ENCODE data around the gene EVC2.

The EVC2 gene

DNA sequence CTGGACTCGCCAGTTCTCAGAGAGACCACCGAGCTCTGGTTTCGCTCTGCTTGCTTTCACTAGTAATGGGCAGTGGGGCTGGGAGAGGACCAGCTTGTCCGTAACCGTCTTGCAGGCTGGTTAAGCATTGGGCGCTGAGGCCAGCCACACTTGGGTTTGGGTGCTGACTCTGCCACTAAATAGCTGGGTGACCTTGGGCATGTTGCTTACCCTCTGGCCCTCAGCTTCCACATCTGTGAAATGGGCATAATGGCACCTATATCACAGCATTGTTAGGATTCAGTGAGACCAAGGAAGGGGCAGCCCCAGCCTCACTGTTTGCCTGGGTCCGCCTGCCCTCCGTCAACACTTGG lies 46.1 kb upstream of the EVC2 start:
- no peak for TF ChIP-seq Cebpa-rat (IDR thresholded peaks at IDR 0.05)
- H3K27me3 ChIP-seq = no peaks in the 10 kb centered on the region
- no peaks in the 10 kb centered on the region for H3K9me3 ChIP-seq (replicated peaks in 1 of 11)
- H3K9ac ChIP-seq = no peak overlapping the region
- H3K4me1 ChIP-seq = peaks cover 0 to 29% (median 8%) of the 10 kb centered on the region in 10 experiments; a peak in 10 of 20 replicates
- no peak overlapping the region for H3K4me2 ChIP-seq
- H3K36me3 ChIP-seq = peaks cover 0 to 21% (median 4%) of the 10 kb centered on the region in 11 experiments; a peak in 7 of 22 replicates
- peaks cover 0 to 16% (median 0%) of the 10 kb centered on the region in 11 experiments; a peak in 1 of 22 replicates for H4K20me1 ChIP-seq
- no peak overlapping the region for H3K4me3 ChIP-seq
- 0 out of 22 replicates have a peak overlapping the region, but pooled peaks of 1 of the 11 experiments have one; percentile 1 for H3K27ac ChIP-seq

DNA sequence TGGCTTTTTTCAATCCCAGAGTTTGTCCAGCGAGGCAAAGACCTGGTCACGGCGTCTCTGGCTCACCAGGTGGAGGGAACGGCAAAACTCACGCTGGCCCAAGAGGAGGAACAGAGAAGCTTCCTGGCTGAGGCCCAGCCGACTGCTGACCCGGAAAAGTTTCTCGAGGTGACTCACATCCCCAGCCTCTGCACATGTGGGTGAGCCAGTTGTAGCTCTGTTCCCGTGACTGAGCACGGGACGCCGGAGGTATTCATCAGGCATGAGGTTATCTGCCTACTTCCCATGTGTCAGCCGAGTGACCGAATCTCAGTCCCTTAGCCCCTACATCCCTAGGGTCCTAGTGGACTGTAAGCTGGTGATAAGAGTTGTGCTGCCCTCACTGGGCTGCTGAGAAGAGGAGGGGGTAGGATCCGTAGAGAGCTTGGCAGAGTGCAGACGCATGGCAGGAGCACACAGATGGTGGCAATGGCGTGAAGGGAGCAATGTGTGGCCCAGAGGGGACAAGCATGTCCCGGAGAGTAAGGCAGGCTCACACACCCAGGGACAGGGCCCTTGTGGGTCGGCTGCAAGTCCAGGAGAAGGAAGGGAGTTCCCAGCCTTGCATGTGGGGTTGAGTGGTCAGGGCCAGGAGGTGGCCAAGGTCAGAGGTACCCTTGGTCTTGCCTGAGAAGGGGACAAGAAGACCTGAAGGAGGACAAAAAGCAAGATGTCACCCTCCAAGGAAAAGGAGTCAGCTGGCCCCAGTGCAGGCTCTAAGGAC lies 45.6 kb upstream of the EVC2 start:
- H3K27me3 ChIP-seq = no peaks in the 10 kb centered on the region
- H3K9me3 ChIP-seq (replicated peaks in 1 of 11) = no peaks in the 10 kb centered on the region
- H3K9ac ChIP-seq = no peak overlapping the region
- H3K4me1 ChIP-seq = peaks cover 0 to 24% (median 8%) of the 10 kb centered on the region in 10 experiments; a peak in 10 of 20 replicates
- peak overlapping the region in 3 of 11 experiments; percentile 1 to 10 (median 4); a peak in 1 of 22 replicates for H3K27ac ChIP-seq
- peak overlapping the region in 4 of 11 experiments; percentile 1 to 49 (median 32); a peak in 4 of 22 replicates for H3K4me2 ChIP-seq
- peaks cover 0 to 27% (median 4%) of the 10 kb centered on the region in 11 experiments; a peak in 7 of 22 replicates for H3K36me3 ChIP-seq
- peaks cover 0 to 16% (median 0%) of the 10 kb centered on the region in 11 experiments; a peak in 1 of 22 replicates for H4K20me1 ChIP-seq
- no peak overlapping the region for H3K4me3 ChIP-seq
- TF ChIP-seq Cebpa-rat (IDR thresholded peaks at IDR 0.05) = no peak

DNA sequence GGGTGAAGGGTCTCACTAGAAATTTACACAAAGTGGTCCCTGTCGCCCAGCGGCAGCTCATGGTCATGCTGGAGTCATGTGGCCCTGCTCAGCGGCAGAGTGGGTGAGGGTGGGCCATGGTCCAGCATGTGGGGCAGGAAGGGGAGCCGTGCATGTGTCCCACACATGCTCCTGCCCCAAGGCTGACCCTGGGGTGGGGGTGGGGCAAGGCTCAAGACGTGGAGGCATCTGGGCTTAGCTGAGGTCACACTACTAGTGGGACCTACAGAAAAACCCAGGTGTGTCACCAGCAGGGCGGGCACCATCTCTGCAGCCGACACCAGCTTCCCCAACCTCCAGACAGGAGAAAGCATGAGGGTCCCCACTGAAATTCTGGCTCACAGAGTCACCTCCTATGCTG lies 45.0 kb upstream of the EVC2 start:
- Histone ChIP-seq H3K27me3 (no peaks in the 10 kb centered on the region), H3K9ac (no peak overlapping the region), H3K27ac (no peak overlapping the region), H3K4me1 (peaks cover 0 to 18% (median 8%) of the 10 kb centered on the region in 10 experiments; a peak in 10 of 20 replicates), H3K9me3 (replicated peaks in 1 of 11) (no peaks in the 10 kb centered on the region), H3K4me2 (peak overlapping the region in 4 of 11 experiments; percentile 1 to 49 (median 32); a peak in 4 of 22 replicates), H3K4me3 (no peak overlapping the region), H4K20me1 (peaks cover 0 to 16% (median 0%) of the 10 kb centered on the region in 11 experiments; a peak in 1 of 22 replicates), H3K36me3 (peaks cover 0 to 30% (median 4%) of the 10 kb centered on the region in 11 experiments; a peak in 7 of 22 replicates)
- no peak for TF ChIP-seq Cebpa-rat (IDR thresholded peaks at IDR 0.05)

DNA sequence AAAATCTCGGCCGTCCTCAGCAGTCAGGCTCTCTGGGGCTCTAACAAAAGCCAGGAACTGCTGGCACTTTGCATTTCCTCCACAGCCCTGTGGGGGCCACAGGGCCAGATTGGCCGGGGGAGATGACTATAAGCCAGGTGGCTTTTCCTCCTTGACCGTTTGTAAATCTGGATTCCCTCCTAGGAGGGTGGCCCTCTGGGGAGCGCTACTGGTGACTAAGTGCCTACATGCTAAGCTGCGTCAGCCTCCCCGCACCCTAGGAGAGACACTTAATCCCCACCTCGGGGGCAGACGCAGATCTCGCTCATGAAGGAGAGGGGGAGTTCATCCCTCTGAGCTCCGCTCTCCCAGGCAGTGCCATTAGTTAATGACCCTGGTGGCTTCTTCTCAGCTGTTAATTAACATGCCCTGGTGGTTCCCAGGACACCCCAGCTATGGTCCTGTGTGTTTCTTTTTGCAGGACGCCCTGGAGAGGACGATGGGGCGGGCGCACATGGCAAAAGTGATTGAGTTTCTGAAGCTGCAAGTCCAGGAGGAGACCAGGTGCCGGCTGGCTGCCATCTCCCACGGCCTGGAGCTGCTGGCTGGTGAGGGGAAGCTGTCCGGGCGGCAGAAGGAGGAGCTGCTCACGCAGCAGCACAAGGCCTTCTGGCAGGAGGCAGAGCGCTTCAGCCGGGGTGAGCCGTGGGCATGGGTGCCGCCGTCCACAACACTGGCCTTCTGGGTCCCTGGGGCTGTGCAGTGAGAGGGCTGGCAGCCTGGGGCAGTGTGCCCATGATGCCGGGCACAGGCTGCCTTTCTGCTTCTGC lies 44.2 kb upstream of the EVC2 start:
- Histone ChIP-seq H3K36me3 (peaks cover 0 to 30% (median 4%) of the 10 kb centered on the region in 11 experiments; a peak in 9 of 22 replicates), H3K27me3 (no peaks in the 10 kb centered on the region), H4K20me1 (peaks cover 0 to 16% (median 0%) of the 10 kb centered on the region in 11 experiments; a peak in 1 of 22 replicates), H3K4me1 (peaks cover 0 to 13% (median 8%) of the 10 kb centered on the region in 10 experiments; a peak in 10 of 20 replicates), H3K9ac (no peak overlapping the region), H3K4me2 (no peak overlapping the region; a peak in 1 of 22 replicates), H3K9me3 (replicated peaks in 1 of 11) (no peaks in the 10 kb centered on the region), H3K4me3 (no peak overlapping the region), H3K27ac (no peak overlapping the region)
- no peak for TF ChIP-seq Cebpa-rat (IDR thresholded peaks at IDR 0.05)

DNA sequence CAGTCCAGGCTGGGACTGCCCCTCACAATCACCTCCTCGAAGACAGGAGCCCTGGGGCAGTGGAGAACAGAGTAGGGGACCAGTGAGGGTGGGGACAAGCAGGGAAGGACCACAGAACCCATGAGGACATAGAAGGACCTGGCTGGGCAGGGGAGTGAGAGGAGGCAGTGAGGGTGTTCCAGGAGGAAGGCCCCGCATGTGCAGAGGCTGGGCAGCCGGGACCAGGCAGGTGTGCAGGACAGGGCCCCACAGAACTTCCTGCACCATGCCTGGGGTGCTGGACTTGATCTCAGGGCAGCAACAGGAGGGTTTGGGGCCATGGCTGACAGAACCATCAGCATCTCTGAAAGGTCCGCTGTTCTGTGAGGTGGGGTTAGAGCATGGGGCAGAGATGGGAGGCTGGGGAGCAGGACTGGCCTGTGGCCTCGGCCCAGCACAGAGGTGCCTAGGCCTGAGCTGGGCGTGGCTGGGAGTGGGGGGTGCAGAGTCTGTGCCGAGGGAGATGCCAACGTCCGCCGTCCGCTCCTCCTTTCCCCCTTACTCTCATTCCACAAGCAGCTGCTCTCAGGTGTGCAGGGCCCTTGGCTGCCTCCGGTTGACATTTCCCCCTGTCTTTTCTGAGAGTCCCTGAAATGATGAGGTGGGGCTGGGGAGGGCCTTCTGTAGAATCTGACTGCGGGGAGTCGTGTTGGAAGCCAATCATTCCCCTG lies 43.5 kb upstream of the EVC2 start:
- Histone ChIP-seq H3K27ac (no peak overlapping the region), H3K4me3 (no peak overlapping the region), H3K9ac (no peak overlapping the region), H3K4me2 (no peak overlapping the region), H4K20me1 (peaks cover 0 to 16% (median 0%) of the 10 kb centered on the region in 11 experiments; a peak in 1 of 22 replicates), H3K36me3 (peaks cover 0 to 32% (median 5%) of the 10 kb centered on the region in 11 experiments; a peak in 10 of 22 replicates), H3K4me1 (peaks cover 0 to 13% (median 8%) of the 10 kb centered on the region in 10 experiments; a peak in 10 of 20 replicates), H3K27me3 (no peaks in the 10 kb centered on the region), H3K9me3 (replicated peaks in 1 of 11) (no peaks in the 10 kb centered on the region)
- no peak for TF ChIP-seq Cebpa-rat (IDR thresholded peaks at IDR 0.05)

DNA sequence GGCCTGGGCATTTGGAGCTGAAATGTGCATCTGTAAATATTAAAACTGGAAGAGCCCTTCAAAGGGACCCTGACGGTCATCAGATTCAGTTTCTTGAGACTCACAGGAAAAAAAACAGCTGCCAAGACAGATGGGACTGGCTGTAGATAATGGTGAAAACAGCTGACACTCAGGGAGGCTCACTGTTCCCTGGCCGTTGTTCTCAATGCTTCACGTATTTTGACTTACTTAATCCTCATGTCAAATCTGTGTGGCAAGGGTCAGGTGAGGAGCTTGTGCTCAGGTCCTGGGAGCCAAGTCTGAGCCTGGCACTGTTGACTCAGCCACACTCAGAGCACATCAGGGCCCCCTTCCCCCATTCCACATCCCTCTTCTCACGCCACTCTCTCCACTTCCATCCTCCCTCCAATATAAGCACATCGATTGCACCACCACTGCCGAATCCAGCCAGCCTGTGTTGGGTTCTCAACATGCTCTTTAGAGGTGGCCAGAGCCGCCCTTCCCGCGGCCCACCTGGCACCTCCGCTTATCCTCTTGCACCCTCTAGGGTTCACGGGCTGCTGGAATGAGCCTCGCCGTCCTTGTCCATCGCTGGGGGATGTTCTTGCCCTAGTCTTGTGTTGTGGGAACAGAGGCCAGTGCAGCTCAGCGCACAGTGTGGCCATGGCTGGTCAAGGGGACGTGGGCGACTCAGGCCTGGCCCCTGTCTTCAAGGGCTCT lies 42.7 kb upstream of the EVC2 start:
- Histone ChIP-seq H3K9ac (no peak overlapping the region), H3K27ac (no peak overlapping the region), H3K4me2 (no peak overlapping the region), H4K20me1 (peaks cover 0 to 16% (median 0%) of the 10 kb centered on the region in 11 experiments; a peak in 1 of 22 replicates), H3K36me3 (peaks cover 0 to 34% (median 3%) of the 10 kb centered on the region in 11 experiments; a peak in 7 of 22 replicates), H3K4me1 (peaks cover 0 to 13% (median 8%) of the 10 kb centered on the region in 10 experiments; a peak in 10 of 20 replicates), H3K4me3 (no peak overlapping the region), H3K9me3 (replicated peaks in 1 of 11) (no peaks in the 10 kb centered on the region), H3K27me3 (no peaks in the 10 kb centered on the region)
- no peak for TF ChIP-seq Cebpa-rat (IDR thresholded peaks at IDR 0.05)

DNA sequence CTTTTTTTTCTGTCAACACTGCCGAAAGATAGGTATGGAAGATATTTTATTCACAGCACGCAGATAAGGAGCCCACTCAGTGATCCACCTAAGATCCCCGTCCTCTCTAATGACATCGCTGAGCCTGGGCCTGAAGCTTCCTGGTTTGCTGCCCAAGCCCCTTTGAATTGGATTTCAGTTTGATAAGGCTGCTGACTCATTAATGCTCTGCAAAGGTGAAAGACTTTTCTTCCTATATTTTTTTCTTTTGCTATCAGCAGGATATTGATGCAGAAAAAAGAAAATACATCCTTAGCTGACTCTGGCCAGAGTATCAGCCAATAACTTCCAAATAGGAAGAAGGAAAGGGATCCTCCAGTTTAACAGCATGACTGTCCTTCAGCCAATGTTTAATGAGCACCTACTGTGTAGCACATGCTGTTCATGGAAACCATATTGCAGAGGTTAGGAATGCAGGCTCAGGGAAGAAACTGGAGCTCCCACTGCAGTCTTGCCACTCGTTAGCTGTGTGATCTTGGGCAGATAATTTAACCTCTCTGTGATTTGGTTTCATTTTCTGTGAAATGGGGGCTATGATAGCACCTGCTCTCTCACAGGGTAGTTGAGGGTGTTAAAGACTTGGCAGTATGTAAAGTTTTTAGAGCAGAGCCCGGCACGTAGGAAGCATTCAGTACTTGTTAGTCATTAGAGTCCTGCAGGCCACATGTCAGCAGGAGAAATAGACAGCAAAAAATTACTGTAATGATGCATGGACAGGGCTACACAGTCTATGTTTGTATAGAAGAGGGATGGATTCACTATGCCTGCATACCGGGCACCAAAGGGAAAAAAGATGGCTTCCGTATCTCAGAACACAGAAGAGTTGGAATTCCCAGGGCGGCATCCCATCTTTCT lies 41.9 kb upstream of the EVC2 start:
- Histone ChIP-seq H3K9me3 (replicated peaks in 1 of 11) (no peaks in the 10 kb centered on the region), H3K4me1 (peaks cover 0 to 13% (median 8%) of the 10 kb centered on the region in 10 experiments; a peak in 10 of 20 replicates), H3K4me3 (no peak overlapping the region), H3K9ac (no peak overlapping the region), H3K36me3 (peaks cover 0 to 32% (median 4%) of the 10 kb centered on the region in 11 experiments; a peak in 8 of 22 replicates), H3K27ac (no peak overlapping the region), H3K27me3 (no peaks in the 10 kb centered on the region), H3K4me2 (no peak overlapping the region), H4K20me1 (peaks cover 0 to 16% (median 0%) of the 10 kb centered on the region in 11 experiments; a peak in 1 of 22 replicates)
- TF ChIP-seq Cebpa-rat (IDR thresholded peaks at IDR 0.05) = no peak

Measured in BLaER1 treated with 17β-estradiol and CSF1 and Interleukin-3, amounts not matched to agents 10 nM and 100 nM (cell line).